Naive thymus-derived CD4-positive, alpha-beta T cell (primary cell): ENCODE data around the gene AOPEP. TPM values are rescaled to one million over a fixed set of nuclear protein-coding genes. Genes with fewer than 3 reads are reported as not detected.

Experiments
- ATAC-seq: fragments of 150-1000 bp; cut with Tn5 transposase; 2 replicates; pipeline ENCODE4 v1.10.0; 2021; ENCODE audit warnings: mild to moderate bottlenecking, moderate library complexity
- CTCF ChIA-PET: fragments of 350-600 bp; sonication (Branson Sonifier 250); formaldehyde crosslinking; loops from one replicate; lab custom pipeline; 2021; ENCODE audit warnings: antibody characterized with exemption; lab: Charles Lee
- POLR2A ChIA-PET: fragments of 350-600 bp; sonication (Branson Sonifier 250); formaldehyde crosslinking; loops from one replicate; lab custom pipeline; 2021; ENCODE audit warnings: antibody characterized with exemption, inconsistent platforms; lab: Charles Lee
- DNase-seq, 9 donors: peaks; one replicate each; pipeline versions ENCODE4 v3.0.0 to v3.0.0-alpha.2; 2020 to 2022; ENCODE audit warnings: mixed read lengths in 1 of 9
- H3K27ac ChIP-seq: one replicate; pipeline ENCODE4 v1.7.0; 2013; ENCODE audit warnings: mild to moderate bottlenecking, low read depth, low read length, moderate library complexity
- H3K27me3 ChIP-seq, 2 donors: one replicate each; pipeline ENCODE4 v1.7.0; 2013; ENCODE audit warnings: low read length in 2 of 2, mild to moderate bottlenecking in 2 of 2, moderate library complexity in 2 of 2; ENCODE audit not compliant: control insufficient read depth in 2 of 2, insufficient read depth in 2 of 2
- H3K36me3 ChIP-seq, 3 experiments: 1 replicate in 2 of 3; 2 replicates in 1 of 3; pipeline ENCODE4 v1.7.0; 2013; ENCODE audit warnings: low read length in 3 of 3, mild to moderate bottlenecking in 3 of 3, moderate library complexity in 1 of 3; ENCODE audit not compliant: insufficient read depth in 3 of 3, control insufficient read depth in 2 of 3
- H3K4me1 ChIP-seq, 2 donors: one replicate each; pipeline ENCODE4 v1.7.0; 2013; ENCODE audit warnings: low read length in 2 of 2, mild to moderate bottlenecking in 2 of 2, moderate library complexity in 1 of 2; ENCODE audit not compliant: control insufficient read depth in 2 of 2, insufficient read depth in 2 of 2
- H3K4me3 ChIP-seq: 2 replicates; pipeline ENCODE4 v1.7.0; 2013; ENCODE audit warnings: mild to moderate bottlenecking, low read length
- H3K9me3 ChIP-seq, 3 experiments: 1 replicate in 2 of 3; 2 replicates in 1 of 3; pipeline ENCODE4 v1.7.0; 2013; ENCODE audit warnings: low read length in 3 of 3; ENCODE audit not compliant: control insufficient read depth in 2 of 3
- H3K27ac Mint-ChIP-seq, 9 donors: one replicate each; pipeline ENCODE4 v1.8.0; 2020 to 2022; ENCODE audit warnings: mixed read lengths in 9 of 9, mild to moderate bottlenecking in 8 of 9, moderate library complexity in 5 of 9, inconsistent platforms in 2 of 9
- H3K27me3 Mint-ChIP-seq, 5 donors: one replicate each; pipeline ENCODE4 v1.8.0; 2021 to 2022; ENCODE audit warnings: mixed read lengths in 5 of 5, mild to moderate bottlenecking in 1 of 5
- H3K36me3 Mint-ChIP-seq, 5 donors: one replicate each; pipeline ENCODE4 v1.8.0; 2020 to 2022; ENCODE audit warnings: mixed read lengths in 5 of 5, mild to moderate bottlenecking in 3 of 5, inconsistent platforms in 1 of 5
- H3K4me1 Mint-ChIP-seq, 7 donors: one replicate each; pipeline ENCODE4 v1.8.0; 2020 to 2022; ENCODE audit warnings: mixed read lengths in 7 of 7, mild to moderate bottlenecking in 3 of 7, inconsistent platforms in 1 of 7
- H3K4me3 Mint-ChIP-seq, 10 donors: one replicate each; pipeline ENCODE4 v1.8.0; 2020 to 2022; ENCODE audit warnings: mild to moderate bottlenecking in 10 of 10, mixed read lengths in 10 of 10, moderate library complexity in 6 of 10, inconsistent platforms in 2 of 10
- H3K9me3 Mint-ChIP-seq, 11 donors: one replicate each; pipeline ENCODE4 v1.8.0; 2020 to 2022; ENCODE audit warnings: mixed read lengths in 11 of 11, mild to moderate bottlenecking in 4 of 11, inconsistent platforms in 1 of 11, moderate library complexity in 1 of 11
- intact Hi-C, 2 donors: fragments of 100-400 bp; cut with micrococcal nuclease; formaldehyde crosslinking; loops; one replicate each; pipeline ENCODE4 v1.15.1; 2023
- polyA plus RNA-seq, 2 donors: library from polyadenylated mRNA; unstranded; fragments of 300-500 nt; fragmentation: Illumina TruSeq; gene quantifications; one replicate each; pipeline ENCODE4 v1.2.3, GENCODE V29; 2021
- total RNA-seq, 6 experiments: library from RNA in 5 of 6; stranded (reverse) in 5 of 6; gene quantifications; 1 replicate in 5 of 6; 2 replicates in 1 of 6; pipeline ENCODE4 v1.2.3 and lab custom pipeline; 2021 to 2026

The AOPEP gene
- total and polyA plus RNA-seq, 7 experiments from 2014 or later: 5.7 to 19.0 (median 13.6) TPM

GRCh38 chr9:94855903-94856302, 129.4 kb downstream of the AOPEP start:
- Mint-ChIP-seq H3K9me3 (peaks cover 0 to 6% (median 0%) of the 10 kb centered on the region in 11 donors), H3K36me3 (peaks cover 0 to 14% (median 9%) of the 10 kb centered on the region in 5 donors), H3K27ac (no peak overlapping the region), H3K4me3 (no peak overlapping the region), H3K27me3 (no peaks in the 10 kb centered on the region), H3K4me1 (peaks cover 12 to 31% (median 19%) of the 10 kb centered on the region in 7 donors)
- ChIA-PET POLR2A (interaction anchor here (0.7 kb wide), 1 partner anchor 9 kb away, joined by 3 read pairs; no protein-coding TSS in a partner anchor), CTCF (no interaction called here)
- Histone ChIP-seq H3K27me3 (no peaks in the 10 kb centered on the region), H3K27ac (no peak overlapping the region), H3K9me3 (no peaks in the 10 kb centered on the region), H3K4me3 (no peak overlapping the region), H3K4me1 (peaks cover 10 to 15% of the 10 kb centered on the region in 2 donors), H3K36me3 (no peaks in the 10 kb centered on the region)
- DNase-seq (no peak), ATAC-seq (no peak)
- intact Hi-C loops: no loop called here

GRCh38 chr9:94857791-94858190, 131.3 kb downstream of the AOPEP start:
- peaks cover 29 to 46% (median 38%) of the 10 kb centered on the region in 7 donors for H3K4me1 Mint-ChIP-seq
- H3K27me3 Mint-ChIP-seq: no peaks in the 10 kb centered on the region
- DNase-seq (no peak), ATAC-seq (no peak)
- H3K27ac ChIP-seq: no peak overlapping the region
- peaks cover 0 to 18% (median 9%) of the 10 kb centered on the region in 5 donors for H3K36me3 Mint-ChIP-seq
- no peaks in the 10 kb centered on the region for H3K27me3 ChIP-seq
- intact Hi-C loops: no loop called here
- H3K4me3 ChIP-seq: no peak overlapping the region
- H3K4me3 Mint-ChIP-seq: no peak overlapping the region
- H3K4me1 ChIP-seq: peaks cover 25 to 26% of the 10 kb centered on the region in 2 donors
- POLR2A ChIA-PET: no interaction called here
- no peaks in the 10 kb centered on the region for H3K36me3 ChIP-seq
- CTCF ChIA-PET: no interaction called here
- peak overlapping the region in 3 of 9 donors; percentile 4 to 37 (median 17) for H3K27ac Mint-ChIP-seq
- peaks cover 0 to 6% (median 0%) of the 10 kb centered on the region in 11 donors for H3K9me3 Mint-ChIP-seq
- no peaks in the 10 kb centered on the region for H3K9me3 ChIP-seq

DNA sequence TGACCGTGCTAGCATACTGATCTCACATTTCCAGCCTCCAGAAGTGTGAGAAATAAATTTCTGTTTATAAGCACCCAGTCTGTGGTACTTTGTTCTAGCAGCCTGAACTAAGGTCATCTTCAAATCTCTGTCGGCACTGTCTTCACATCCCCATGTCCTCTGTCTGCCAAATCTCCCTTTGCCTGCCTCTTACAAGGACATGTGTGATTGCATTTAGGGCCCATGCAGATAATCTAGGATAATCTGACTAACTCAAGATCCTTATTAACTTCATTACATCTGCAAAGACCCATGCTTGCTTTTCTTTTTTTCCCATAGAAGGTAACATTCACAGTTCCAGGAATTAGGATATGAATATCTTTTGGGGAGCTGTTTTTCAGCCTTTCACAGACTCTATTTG, 132.7 kb downstream of the AOPEP start:
- ATAC-seq (no peak), DNase-seq (no peak)
- ChIA-PET POLR2A (interaction anchor here (0.6 kb wide), 1 partner anchor 11 kb away, joined by 5 read pairs; no protein-coding TSS in a partner anchor), CTCF (no interaction called here)
- Mint-ChIP-seq H3K9me3 (peaks cover 0 to 6% (median 0%) of the 10 kb centered on the region in 11 donors), H3K36me3 (peaks cover 0 to 19% (median 9%) of the 10 kb centered on the region in 5 donors), H3K27ac (peak overlapping the region in 6 of 9 donors; percentile 9 to 96 (median 92)), H3K4me1 (peaks cover 26 to 53% (median 46%) of the 10 kb centered on the region in 7 donors), H3K4me3 (no peak overlapping the region), H3K27me3 (no peaks in the 10 kb centered on the region)
- no peaks in the 10 kb centered on the region for H3K36me3 ChIP-seq
- peaks cover 25 to 26% of the 10 kb centered on the region in 2 donors for H3K4me1 ChIP-seq
- no peaks in the 10 kb centered on the region for H3K27me3 ChIP-seq
- H3K4me3 ChIP-seq: no peak overlapping the region
- intact Hi-C loops: no loop called here
- no peak overlapping the region for H3K27ac ChIP-seq
- no peaks in the 10 kb centered on the region for H3K9me3 ChIP-seq

GRCh38 chr9:94859891-94860290, 133.4 kb downstream of the AOPEP start:
- peak overlapping the region in 8 of 9 donors; percentile 6 to 96 (median 92) for H3K27ac Mint-ChIP-seq
- Histone ChIP-seq H3K27ac (no peak overlapping the region), H3K9me3 (no peaks in the 10 kb centered on the region), H3K27me3 (no peaks in the 10 kb centered on the region), H3K36me3 (no peaks in the 10 kb centered on the region), H3K4me1 (peaks cover 25 to 26% of the 10 kb centered on the region in 2 donors), H3K4me3 (no peak overlapping the region)
- intact Hi-C loops: loop anchor here (2.0 to 5.0 kb wide), 8 partner anchors 21 to 862 kb away; no protein-coding TSS in a partner anchor
- CTCF ChIA-PET: no interaction called here
- H3K9me3 Mint-ChIP-seq: peaks cover 0 to 6% (median 0%) of the 10 kb centered on the region in 11 donors
- peak overlapping the region; percentile 14 to 81 (median 58) for H3K4me3 Mint-ChIP-seq
- POLR2A ChIA-PET: no interaction called here
- peaks cover 26 to 55% (median 47%) of the 10 kb centered on the region in 7 donors for H3K4me1 Mint-ChIP-seq
- H3K36me3 Mint-ChIP-seq: peaks cover 0 to 19% (median 9%) of the 10 kb centered on the region in 5 donors
- H3K27me3 Mint-ChIP-seq: no peaks in the 10 kb centered on the region
- ATAC-seq (no peak), DNase-seq (no peak)

DNA sequence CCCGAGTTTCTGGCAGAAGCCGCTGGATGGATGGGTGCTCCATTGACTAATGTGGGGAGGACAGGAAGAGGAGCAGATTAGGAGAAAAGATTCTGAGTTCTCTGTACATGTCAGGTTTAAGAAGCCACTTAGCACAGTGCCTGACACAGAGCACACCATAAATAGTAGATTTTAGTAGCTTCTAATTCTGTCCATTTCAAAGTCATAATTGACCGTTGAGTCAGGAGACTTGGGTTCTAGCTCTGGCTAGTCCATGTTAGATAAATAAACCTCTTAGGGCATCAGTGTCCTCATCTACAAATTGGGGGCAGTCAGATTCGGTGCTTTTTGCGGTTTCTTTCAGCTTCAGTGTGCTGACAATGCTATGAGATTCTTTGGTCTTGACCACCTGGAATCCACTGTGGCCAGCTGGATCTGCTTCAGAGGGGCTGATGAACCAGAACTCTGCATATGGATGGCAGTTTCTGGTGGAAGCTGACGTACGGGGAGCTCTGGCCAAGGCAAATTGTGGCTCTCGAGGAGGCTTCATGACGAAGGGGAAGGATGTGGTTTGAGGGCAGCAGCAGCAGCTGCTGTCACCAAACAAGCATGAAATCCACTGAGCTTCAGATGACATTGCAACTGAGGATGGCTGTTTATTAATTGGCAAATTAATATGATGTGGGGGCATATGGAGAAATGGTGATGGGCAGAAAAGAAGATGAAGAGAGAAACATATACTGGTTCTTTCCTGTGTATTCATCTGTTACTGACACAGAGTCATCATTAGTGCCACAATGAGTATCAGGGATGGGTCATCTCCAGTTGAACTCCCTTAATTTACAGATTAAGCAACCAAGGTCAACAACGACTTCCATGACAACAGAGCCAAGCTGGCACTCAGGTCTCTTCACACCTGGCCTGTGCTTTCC, 134.4 kb downstream of the AOPEP start:
- Histone ChIP-seq H3K36me3 (no peaks in the 10 kb centered on the region), H3K4me3 (peak overlapping the region; percentile 40), H3K9me3 (no peaks in the 10 kb centered on the region), H3K27ac (no peak overlapping the region), H3K4me1 (peaks cover 25 to 26% of the 10 kb centered on the region in 2 donors), H3K27me3 (no peaks in the 10 kb centered on the region)
- CTCF ChIA-PET: interaction anchor here (0.6 to 0.9 kb wide), 2 partner anchors 15 to 52 kb away, joined by 3 to 5 read pairs; no protein-coding TSS in a partner anchor
- Mint-ChIP-seq H3K4me1 (peaks cover 26 to 55% (median 47%) of the 10 kb centered on the region in 7 donors), H3K9me3 (peaks cover 0 to 6% (median 0%) of the 10 kb centered on the region in 11 donors), H3K36me3 (peaks cover 0 to 19% (median 9%) of the 10 kb centered on the region in 5 donors), H3K4me3 (peak overlapping the region; percentile 73 to 85 (median 82)), H3K27ac (peak overlapping the region; percentile 25 to 96 (median 92)), H3K27me3 (no peaks in the 10 kb centered on the region)
- DNase-seq (peak; percentile 31 to 86 (median 78)), ATAC-seq (peak; percentile 93)
- intact Hi-C loops: loop anchor here (1.0 to 5.0 kb wide), 11 partner anchors 10 to 861 kb away; partner anchors contain the start of gene AOPEP (in 2 of the 2)
- POLR2A ChIA-PET: interaction anchor here (0.6 to 1.3 kb wide), 3 partner anchors 10 to 156 kb away, joined by 4 to 5 read pairs (median 4); no protein-coding TSS in a partner anchor

DNA sequence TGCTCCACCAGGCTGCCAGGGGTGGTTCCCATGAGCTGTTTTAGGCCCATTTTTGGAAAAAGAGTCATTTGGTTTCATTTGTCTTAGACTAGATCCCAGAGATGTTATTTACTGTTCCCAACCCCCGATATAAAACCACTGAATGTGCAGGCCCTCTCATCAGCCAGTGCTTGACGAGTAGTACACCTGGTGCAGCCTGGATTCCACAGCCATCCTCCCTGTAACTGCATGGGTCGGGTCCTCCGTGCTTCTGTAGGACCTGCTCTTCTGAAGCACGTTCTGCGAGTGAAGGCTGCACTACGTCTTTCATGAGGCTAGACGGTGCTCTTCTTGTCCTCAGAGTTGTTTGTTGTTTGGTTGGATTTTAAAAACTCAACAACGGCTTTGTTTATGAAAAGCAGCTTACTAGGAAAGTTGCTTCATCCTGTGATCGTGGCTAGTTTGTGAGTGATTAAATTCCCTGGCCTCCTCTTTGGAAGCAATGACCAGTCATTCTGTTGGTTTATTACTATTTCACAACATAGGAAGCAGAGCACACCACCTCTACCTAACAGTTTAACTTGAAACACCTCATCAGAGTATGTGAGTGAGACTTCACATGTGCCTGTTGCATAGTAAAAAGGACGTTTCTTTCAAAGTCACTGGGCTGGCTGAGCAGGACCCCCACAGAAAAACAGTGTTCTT, 135.2 kb downstream of the AOPEP start:
- POLR2A ChIA-PET: interaction anchor here (1.3 kb wide), 1 partner anchor 9 kb away, joined by 5 read pairs; no protein-coding TSS in a partner anchor
- intact Hi-C loops: loop anchor here (1.0 to 5.0 kb wide), 11 partner anchors 10 to 861 kb away; partner anchors contain the start of gene AOPEP (in 2 of the 2)
- peak overlapping the region; percentile 73 to 85 (median 82) for H3K4me3 Mint-ChIP-seq
- H3K4me1 Mint-ChIP-seq: peaks cover 26 to 55% (median 47%) of the 10 kb centered on the region in 7 donors
- DNase-seq: peak in 1 of 9 donors; percentile 8
- no peaks in the 10 kb centered on the region for H3K27me3 Mint-ChIP-seq
- peaks cover 0 to 6% (median 0%) of the 10 kb centered on the region in 11 donors for H3K9me3 Mint-ChIP-seq
- Histone ChIP-seq H3K27me3 (no peaks in the 10 kb centered on the region), H3K27ac (no peak overlapping the region), H3K36me3 (no peaks in the 10 kb centered on the region), H3K4me1 (peaks cover 25 to 26% of the 10 kb centered on the region in 2 donors), H3K9me3 (no peaks in the 10 kb centered on the region), H3K4me3 (peak overlapping the region; percentile 40)
- H3K36me3 Mint-ChIP-seq: peaks cover 0 to 19% (median 9%) of the 10 kb centered on the region in 5 donors
- CTCF ChIA-PET: interaction anchor here (0.6 to 0.9 kb wide), 2 partner anchors 16 to 51 kb away, joined by 3 to 5 read pairs; no protein-coding TSS in a partner anchor
- ATAC-seq: peak; percentile 8
- H3K27ac Mint-ChIP-seq: peak overlapping the region in 8 of 9 donors; percentile 38 to 96 (median 93)
